Left lung (tissue), 10 donors: ENCODE results near the gene SMIM20. TPM values are rescaled to one million over a fixed set of nuclear protein-coding genes. Genes with fewer than 3 reads are reported as not detected.
"Not testable (repeated sequence)": the region's sequence is repeated elsewhere in the genome, so short reads cannot be mapped to it uniquely, and the experiment has no call there.

ENCODE experiments used
- ATAC-seq: fragments of 200-7000 bp; cut with Tn5 transposase; one replicate; pipeline ENCODE4 v1.9.1; 2020; ENCODE audit warnings: moderate library complexity
- DNase-seq, 4 donors: peaks; one replicate each; pipeline ENCODE4 v3.0.0-alpha.2; 2013 to 2020
- H3K27ac ChIP-seq, 2 donors: fragments of 200-600 bp; sonication (generic) in 1 of 2; one replicate each; pipeline versions ENCODE4 v1.5.0 to v1.8.0; 2020 to 2021
- H3K27me3 ChIP-seq, 2 donors: fragments of 200-600 bp; sonication (generic) in 1 of 2; one replicate each; pipeline versions ENCODE4 v1.5.0 to v1.8.0; 2020 to 2021
- H3K36me3 ChIP-seq, 2 donors: fragments of 200-600 bp; sonication (generic) in 1 of 2; one replicate each; pipeline versions ENCODE4 v1.5.0 to v1.8.0; 2020 to 2021
- H3K4me1 ChIP-seq, 2 donors: fragments of 200-600 bp; one replicate each; pipeline ENCODE4 v1.8.0; 2021
- H3K4me3 ChIP-seq, 2 donors: fragments of 200-600 bp; sonication (generic) in 1 of 2; one replicate each; pipeline versions ENCODE4 v1.5.0 to v1.8.0; 2020 to 2021; ENCODE audit warnings: mild to moderate bottlenecking in 1 of 2
- H3K9me3 ChIP-seq, 2 donors: fragments of 200-600 bp; sonication (generic) in 1 of 2; one replicate each; pipeline versions ENCODE4 v1.5.0 to v1.8.0; 2020 to 2021
- intact Hi-C, 2 donors: fragments of 100-400 bp; cut with DNase I; formaldehyde crosslinking; loops; one replicate each; pipeline versions ENCODE4 v1.11.2 to v1.14.2; 2022
- polyA plus RNA-seq, 6 donors: library from polyadenylated mRNA; unstranded; fragments of 120-200 nt; gene quantifications; one replicate each; pipeline ENCODE4 v1.2.1, GENCODE V29; 2013; ENCODE audit not compliant: insufficient read length in 6 of 6
- total RNA-seq, 2 donors: library from RNA; stranded (reverse); fragmentation: NEBNext Ultra II Directional; extraction: Animal tissue kit (Norgen Biotek cat#: 25700); gene quantifications; one replicate each; pipeline ENCODE4 v1.2.1, GENCODE V29; 2021
- TF ChIP-seq, protein P1 (sequence below), 2 donors: fragments of 200-600 bp; sonication (generic) in 1 of 2; IDR thresholded peaks; one replicate each; pipeline versions ENCODE4 v1.5.0 to v1.8.0; 2021; ENCODE audit warnings: antibody characterized with exemption in 2 of 2
- donor health status: DM: no; HTN: yes; CAD: no.
- donor health status: DM: no; HTN: no; CAD: no.

SMIM20 gene
- total and polyA plus RNA-seq, 8 donors: 20.1 to 48.6 (median 41.7) TPM

DNA sequence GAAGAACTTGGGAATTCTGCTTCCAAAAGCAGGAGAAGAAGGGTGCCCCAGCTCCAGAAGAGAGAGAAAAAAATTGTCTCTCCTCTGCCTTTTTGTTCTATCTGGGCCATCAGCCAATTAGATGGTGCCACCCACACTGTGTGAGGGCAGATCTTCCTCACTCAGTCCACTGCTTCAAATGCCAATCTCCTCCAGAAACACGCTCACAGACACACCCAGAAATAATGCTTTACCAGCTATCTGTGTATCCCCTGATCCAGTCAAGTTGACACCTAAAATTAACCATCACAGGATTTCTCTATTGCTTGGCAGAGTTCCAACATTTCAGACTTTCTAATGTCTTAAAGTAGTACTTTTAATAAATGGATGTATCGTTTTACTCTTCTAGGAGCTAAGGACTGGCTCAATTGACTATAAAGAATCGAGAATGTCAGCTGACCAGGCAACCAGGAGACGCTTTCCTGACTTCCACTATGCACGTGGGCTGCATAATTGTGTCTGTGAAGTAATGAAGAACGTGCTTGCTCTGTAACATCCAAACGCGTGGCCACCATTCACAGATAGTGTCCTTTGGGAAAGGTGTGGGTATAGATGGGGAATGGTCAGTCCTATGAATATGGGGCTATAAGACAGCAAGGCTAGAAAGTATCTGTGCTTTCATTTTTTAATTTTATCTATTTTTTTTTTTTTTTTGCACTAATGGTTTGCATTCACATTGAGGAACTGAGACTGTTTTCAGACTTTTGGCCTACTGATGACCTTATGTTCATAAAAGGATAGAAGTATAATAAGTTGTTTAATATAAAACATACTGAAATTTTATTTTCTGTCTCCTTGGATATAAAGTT is 9.9 kb upstream of the SMIM20 start:
- Histone ChIP-seq H3K4me1 (no peaks in the 10 kb centered on the region), H3K9me3 (no peaks in the 10 kb centered on the region), H3K27ac (no peak overlapping the region), H3K36me3 (no peaks in the 10 kb centered on the region), H3K4me3 (no peak overlapping the region), H3K27me3 (no peaks in the 10 kb centered on the region)
- TF ChIP-seq, protein P1, sequence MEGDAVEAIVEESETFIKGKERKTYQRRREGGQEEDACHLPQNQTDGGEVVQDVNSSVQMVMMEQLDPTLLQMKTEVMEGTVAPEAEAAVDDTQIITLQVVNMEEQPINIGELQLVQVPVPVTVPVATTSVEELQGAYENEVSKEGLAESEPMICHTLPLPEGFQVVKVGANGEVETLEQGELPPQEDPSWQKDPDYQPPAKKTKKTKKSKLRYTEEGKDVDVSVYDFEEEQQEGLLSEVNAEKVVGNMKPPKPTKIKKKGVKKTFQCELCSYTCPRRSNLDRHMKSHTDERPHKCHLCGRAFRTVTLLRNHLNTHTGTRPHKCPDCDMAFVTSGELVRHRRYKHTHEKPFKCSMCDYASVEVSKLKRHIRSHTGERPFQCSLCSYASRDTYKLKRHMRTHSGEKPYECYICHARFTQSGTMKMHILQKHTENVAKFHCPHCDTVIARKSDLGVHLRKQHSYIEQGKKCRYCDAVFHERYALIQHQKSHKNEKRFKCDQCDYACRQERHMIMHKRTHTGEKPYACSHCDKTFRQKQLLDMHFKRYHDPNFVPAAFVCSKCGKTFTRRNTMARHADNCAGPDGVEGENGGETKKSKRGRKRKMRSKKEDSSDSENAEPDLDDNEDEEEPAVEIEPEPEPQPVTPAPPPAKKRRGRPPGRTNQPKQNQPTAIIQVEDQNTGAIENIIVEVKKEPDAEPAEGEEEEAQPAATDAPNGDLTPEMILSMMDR (IDR thresholded peaks at IDR 0.05): no peak
- intact Hi-C loops: no loop called here
- ATAC-seq (peak; percentile 23), DNase-seq (no peak)

- TF ChIP-seq, protein P1 (IDR thresholded peaks at IDR 0.05): no peak
- H3K27me3 ChIP-seq: no peaks in the 10 kb centered on the region
- no peak overlapping the region for H3K27ac ChIP-seq
- H3K4me3 ChIP-seq: no peak overlapping the region
- intact Hi-C loops: no loop called here
- H3K9me3 ChIP-seq: no peaks in the 10 kb centered on the region
- no peak for DNase-seq
- no peaks in the 10 kb centered on the region for H3K36me3 ChIP-seq
- no peaks in the 10 kb centered on the region for H3K4me1 ChIP-seq
- ATAC-seq: no peak
Observed at GRCh38 chr4:25904748-25905082, 9.3 kb upstream of the SMIM20 start.

- DNase-seq: no peak
- intact Hi-C loops: no loop called here
- Histone ChIP-seq H3K4me3 (no peak overlapping the region), H3K4me1 (no peaks in the 10 kb centered on the region), H3K27ac (no peak overlapping the region), H3K9me3 (no peaks in the 10 kb centered on the region), H3K36me3 (no peaks in the 10 kb centered on the region), H3K27me3 (no peaks in the 10 kb centered on the region)
- TF ChIP-seq, protein P1 (IDR thresholded peaks at IDR 0.05): no peak
- no peak for ATAC-seq
Observed at GRCh38 chr4:25905371-25905770, 8.6 kb upstream of the SMIM20 start.

GRCh38 chr4:25906113-25906512 is 7.9 kb upstream of the SMIM20 start:
- intact Hi-C loops, H3K36me3 ChIP-seq, H3K4me1 ChIP-seq, ATAC-seq, DNase-seq, H3K9me3 ChIP-seq, H3K4me3 ChIP-seq, H3K27me3 ChIP-seq, H3K27ac ChIP-seq: not testable (repeated sequence)

DNA sequence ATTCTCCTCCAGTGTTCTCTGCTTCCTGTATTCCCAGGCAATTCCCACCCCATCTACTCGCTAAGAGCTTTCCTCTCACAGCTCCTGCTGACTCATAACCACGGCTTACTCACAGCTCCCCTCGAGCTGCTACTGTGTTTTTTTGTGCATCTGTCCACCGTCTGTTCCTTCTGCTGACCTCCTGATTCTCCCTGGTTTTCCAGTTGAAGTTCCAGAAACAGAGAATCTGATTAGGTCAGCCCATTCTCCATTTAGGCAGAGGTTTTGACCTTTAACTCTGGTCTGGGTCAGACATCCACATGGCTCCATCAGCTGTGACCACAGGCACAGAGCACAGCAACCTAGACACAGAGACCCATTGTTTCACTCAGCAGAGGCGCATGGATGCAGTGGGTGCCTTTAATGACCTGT is 5.5 kb upstream of the SMIM20 start:
- no peaks in the 10 kb centered on the region for H3K9me3 ChIP-seq
- H3K27ac ChIP-seq: no peak overlapping the region
- H3K36me3 ChIP-seq: no peaks in the 10 kb centered on the region
- no peaks in the 10 kb centered on the region for H3K27me3 ChIP-seq
- intact Hi-C loops: no loop called here
- peaks cover 0 to 7% of the 10 kb centered on the region in 2 donors for H3K4me1 ChIP-seq
- TF ChIP-seq, protein P1 (IDR thresholded peaks at IDR 0.05): no peak
- no peak for DNase-seq
- H3K4me3 ChIP-seq: no peak overlapping the region
- ATAC-seq: peak; percentile 72

- TF ChIP-seq, protein P1 (IDR thresholded peaks at IDR 0.05): no peak
- H3K27me3 ChIP-seq: no peaks in the 10 kb centered on the region
- no peak overlapping the region for H3K27ac ChIP-seq
- H3K9me3 ChIP-seq: no peaks in the 10 kb centered on the region
- no peak for DNase-seq
- H3K4me1 ChIP-seq: peaks cover 0 to 21% of the 10 kb centered on the region in 2 donors
- H3K36me3 ChIP-seq: no peaks in the 10 kb centered on the region
- no peak overlapping the region for H3K4me3 ChIP-seq
- no peak for ATAC-seq
- intact Hi-C loops: no loop called here
Observed at GRCh38 chr4:25911356-25911755, 2.7 kb upstream of the SMIM20 start.
